Smooth muscle cell (in vitro differentiated cells): ENCODE results near the gene ASTN1. TPM values are rescaled to one million over a fixed set of nuclear protein-coding genes. Genes with fewer than 3 reads are reported as not detected.

Experiments used
- DNase-seq: peaks from one replicate; lab custom pipeline; 2025; ENCODE audit not compliant: unreplicated experiment; lab: John Stamatoyannopoulos, UW
- H2AFZ ChIP-seq: fragments of 200-600 bp; sonication (generic); 2 replicates; pipeline ENCODE4 v1.6.0; 2016; ENCODE audit warnings: antibody characterized with exemption, low read depth, mild to moderate bottlenecking
- H3F3A ChIP-seq: fragments of 200-600 bp; sonication (generic); 2 replicates; pipeline ENCODE4 v1.6.0; 2017; ENCODE audit warnings: antibody characterized with exemption, low read depth
- H3K27ac ChIP-seq: fragments of 200-600 bp; sonication (generic); 2 replicates; pipeline ENCODE4 v1.5.1; 2016; ENCODE audit warnings: low read depth, mild to moderate bottlenecking
- H3K27me3 ChIP-seq: fragments of 200-600 bp; sonication (generic); 2 replicates; pipeline ENCODE4 v1.6.1; 2016; ENCODE audit warnings: low read depth, mild to moderate bottlenecking
- H3K36me3 ChIP-seq: fragments of 200-600 bp; sonication (generic); 2 replicates; pipeline ENCODE4 v1.5.1; 2016; ENCODE audit warnings: low read depth
- H3K4me1 ChIP-seq: fragments of 200-600 bp; sonication (generic); 2 replicates; pipeline ENCODE4 v1.5.1; 2016; ENCODE audit warnings: low read depth
- H3K4me2 ChIP-seq: fragments of 200-600 bp; sonication (generic); 2 replicates; pipeline ENCODE4 v1.6.0; 2016; ENCODE audit warnings: mild to moderate bottlenecking
- H3K4me3 ChIP-seq: fragments of 200-600 bp; sonication (generic); 2 replicates; pipeline ENCODE4 v1.5.1; 2016; ENCODE audit warnings: mild to moderate bottlenecking
- H3K79me2 ChIP-seq: fragments of 200-600 bp; sonication (generic); 2 replicates; pipeline ENCODE4 v1.6.0; 2016; ENCODE audit warnings: low read depth, mild to moderate bottlenecking
- H3K9ac ChIP-seq: fragments of 200-600 bp; sonication (generic); 2 replicates; pipeline ENCODE4 v1.6.0; 2016; ENCODE audit warnings: low read depth
- H3K9me3 ChIP-seq: fragments of 200-600 bp; sonication (generic); replicated peaks from 2 replicates; pipeline ENCODE4 v1.5.1; 2016; ENCODE audit warnings: low read depth
- H4K20me1 ChIP-seq: fragments of 200-600 bp; sonication (generic); 2 replicates; pipeline ENCODE4 v1.6.0; 2016; ENCODE audit warnings: low read depth
- WGBS: methylation state at CpG from one replicate; pipeline ENCODE4 v1.1.7; 2016; ENCODE audit warnings: low lambda C conversion rate; 5-methylcytosine and 5-hydroxymethylcytosine counted together
- polyA plus RNA-seq: library from polyadenylated mRNA; unstranded; fragments of >200 nt; fragmentation: Nextera tagmentation; extraction: Ambion mirVana; gene quantifications from 2 replicates; pipeline ENCODE4 v1.2.1, GENCODE V29; 2016
- total RNA-seq: library from RNA; depleted of rRNA; stranded (reverse); fragments of >200 nt; gene quantifications from 2 replicates; pipeline ENCODE4 v1.2.3, GENCODE V29; 2014
- TF ChIP-seq, protein P1 (sequence below): fragments of 200-600 bp; sonication (generic); IDR thresholded peaks from 2 replicates; pipeline ENCODE4 v1.5.1; 2017; ENCODE audit warnings: borderline replicate concordance, mild to moderate bottlenecking, antibody characterized with exemption; ENCODE audit not compliant: insufficient read depth, poor library complexity, severe bottlenecking

ASTN1 gene
- total and polyA plus RNA-seq, 2 experiments from 2014 or later = 0.04 TPM; not detected in 1

DNA sequence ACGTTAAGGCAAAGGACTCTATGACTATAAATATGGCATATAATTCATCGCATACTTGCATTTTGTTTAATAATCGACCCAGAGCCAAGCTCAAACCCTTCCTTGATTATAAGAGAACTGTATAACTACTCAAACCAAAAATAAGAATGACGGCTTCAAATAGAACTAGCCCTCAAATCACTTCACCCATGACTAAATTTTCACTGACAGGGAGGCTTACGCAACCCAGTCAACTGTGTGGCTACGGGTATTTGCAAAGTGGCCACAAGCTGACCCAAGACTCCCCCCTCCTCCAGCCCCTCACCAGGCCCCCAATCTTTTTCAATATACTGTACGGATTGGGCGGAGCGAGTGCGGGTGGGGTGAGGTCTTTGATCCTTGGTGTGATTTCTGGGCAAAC, 268.3 kb downstream of the ASTN1 start:
- no peak overlapping the region for H3K4me2 ChIP-seq
- H3F3A ChIP-seq = no peaks in the 10 kb centered on the region
- no peaks in the 10 kb centered on the region for H3K36me3 ChIP-seq
- DNase-seq = no peak
- peaks cover 57% of the 10 kb centered on the region for H3K27me3 ChIP-seq
- H3K79me2 ChIP-seq = no peaks in the 10 kb centered on the region
- TF ChIP-seq, protein P1, sequence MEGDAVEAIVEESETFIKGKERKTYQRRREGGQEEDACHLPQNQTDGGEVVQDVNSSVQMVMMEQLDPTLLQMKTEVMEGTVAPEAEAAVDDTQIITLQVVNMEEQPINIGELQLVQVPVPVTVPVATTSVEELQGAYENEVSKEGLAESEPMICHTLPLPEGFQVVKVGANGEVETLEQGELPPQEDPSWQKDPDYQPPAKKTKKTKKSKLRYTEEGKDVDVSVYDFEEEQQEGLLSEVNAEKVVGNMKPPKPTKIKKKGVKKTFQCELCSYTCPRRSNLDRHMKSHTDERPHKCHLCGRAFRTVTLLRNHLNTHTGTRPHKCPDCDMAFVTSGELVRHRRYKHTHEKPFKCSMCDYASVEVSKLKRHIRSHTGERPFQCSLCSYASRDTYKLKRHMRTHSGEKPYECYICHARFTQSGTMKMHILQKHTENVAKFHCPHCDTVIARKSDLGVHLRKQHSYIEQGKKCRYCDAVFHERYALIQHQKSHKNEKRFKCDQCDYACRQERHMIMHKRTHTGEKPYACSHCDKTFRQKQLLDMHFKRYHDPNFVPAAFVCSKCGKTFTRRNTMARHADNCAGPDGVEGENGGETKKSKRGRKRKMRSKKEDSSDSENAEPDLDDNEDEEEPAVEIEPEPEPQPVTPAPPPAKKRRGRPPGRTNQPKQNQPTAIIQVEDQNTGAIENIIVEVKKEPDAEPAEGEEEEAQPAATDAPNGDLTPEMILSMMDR = no peak
- no peak overlapping the region for H3K9ac ChIP-seq
- H3K27ac ChIP-seq = no peak overlapping the region
- WGBS = 79% methylated on average over 10 of the region's 10 CpGs
- no peaks in the 10 kb centered on the region for H3K9me3 ChIP-seq
- no peak overlapping the region for H2AFZ ChIP-seq
- H3K4me3 ChIP-seq = no peak overlapping the region
- no peaks in the 10 kb centered on the region for H4K20me1 ChIP-seq
- H3K4me1 ChIP-seq = no peaks in the 10 kb centered on the region

DNA sequence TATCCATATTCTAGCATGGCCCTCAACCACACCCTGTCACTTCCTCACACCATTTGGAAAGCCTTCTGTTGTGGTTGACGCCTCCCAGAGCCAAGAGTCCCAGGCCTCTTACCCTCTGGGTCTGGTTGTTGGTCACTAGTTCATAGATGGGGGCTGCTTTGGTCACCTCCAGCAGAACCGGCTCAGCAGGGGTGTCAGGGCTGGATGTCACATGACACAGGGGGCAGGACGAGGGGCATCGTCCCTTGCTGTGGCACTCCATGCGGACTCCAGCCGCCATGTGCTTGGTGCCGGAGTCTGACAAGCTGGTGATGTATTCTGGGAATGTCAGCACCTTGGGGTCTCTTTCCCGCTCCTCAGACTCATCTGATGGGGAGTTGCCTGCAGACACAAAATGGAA, 270.1 kb downstream of the ASTN1 start:
- no peak overlapping the region for H3K4me2 ChIP-seq
- no peak overlapping the region for H3K4me3 ChIP-seq
- WGBS = 90% methylated on average over 8 of the region's 8 CpGs
- no peak overlapping the region for H2AFZ ChIP-seq
- H3K27ac ChIP-seq = no peak overlapping the region
- H3K9ac ChIP-seq = no peak overlapping the region
- H3K27me3 ChIP-seq = peaks cover 64% of the 10 kb centered on the region
- no peaks in the 10 kb centered on the region for H3K79me2 ChIP-seq
- TF ChIP-seq, protein P1 = no peak
- no peak for DNase-seq
- no peaks in the 10 kb centered on the region for H3K9me3 ChIP-seq
- no peaks in the 10 kb centered on the region for H3K36me3 ChIP-seq
- H3K4me1 ChIP-seq = no peaks in the 10 kb centered on the region
- no peaks in the 10 kb centered on the region for H4K20me1 ChIP-seq
- H3F3A ChIP-seq = no peaks in the 10 kb centered on the region

DNA sequence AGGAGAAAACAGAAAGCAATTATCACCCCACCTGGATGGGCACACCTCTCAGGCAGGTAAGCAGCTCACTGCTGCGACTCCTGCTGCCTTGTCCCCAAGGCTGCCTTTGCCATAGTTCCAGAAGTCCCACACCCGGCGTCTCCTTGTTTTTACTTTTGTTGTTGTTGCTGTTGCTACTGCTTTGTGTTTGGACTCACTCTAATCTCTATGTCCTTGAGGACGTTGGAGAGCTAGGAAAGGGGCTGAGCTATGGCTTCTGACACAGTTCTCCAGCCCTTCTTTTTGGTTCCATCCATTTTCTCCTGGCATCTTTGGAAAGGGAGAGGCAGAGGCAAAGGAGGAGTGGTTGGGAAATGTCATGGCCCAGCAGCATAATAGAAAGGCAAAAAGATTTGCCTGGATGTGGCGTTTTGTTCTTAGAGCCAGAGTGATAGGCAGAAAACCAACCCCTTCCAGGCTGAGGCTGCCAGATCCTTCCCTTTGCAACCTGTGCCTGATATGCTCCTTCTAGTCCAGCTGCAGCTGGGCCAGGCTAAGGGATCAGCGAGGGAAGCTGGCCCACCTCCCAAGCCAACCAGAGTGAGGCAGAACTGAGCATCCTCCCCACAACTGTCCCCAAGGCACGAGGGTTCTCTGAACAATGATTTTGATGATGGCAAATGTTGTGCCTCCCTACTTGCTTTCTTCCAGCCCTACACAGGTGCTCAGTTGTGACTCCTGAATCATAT, 270.7 kb downstream of the ASTN1 start:
- Histone ChIP-seq H3K4me1 (no peaks in the 10 kb centered on the region), H3F3A (no peaks in the 10 kb centered on the region), H3K9ac (no peak overlapping the region), H3K4me2 (no peak overlapping the region), H3K36me3 (no peaks in the 10 kb centered on the region), H4K20me1 (no peaks in the 10 kb centered on the region), H3K9me3 (no peaks in the 10 kb centered on the region), H3K27me3 (peaks cover 64% of the 10 kb centered on the region), H3K27ac (no peak overlapping the region), H3K79me2 (no peaks in the 10 kb centered on the region), H2AFZ (no peak overlapping the region), H3K4me3 (no peak overlapping the region)
- WGBS = 85% methylated on average over 7 of the region's 7 CpGs
- TF ChIP-seq, protein P1 = no peak
- DNase-seq = no peak
